PFSK-1 (cell line): Measurements from ENCODE around the gene LRRC41.

Experiments
- FOXP2 ChIP-seq: optimal IDR thresholded peaks from 2 replicates; pipeline ENCODE3; 2011; ENCODE audit warnings: borderline replicate concordance, control low read depth, inconsistent platforms; ENCODE audit not compliant: insufficient read depth; ENCODE audit errors: extremely low read length, extremely low read depth
- POLR2AphosphoS5 ChIP-seq: IDR thresholded peaks from 2 replicates; pipeline ENCODE4 v1.6.1; 2012; ENCODE audit warnings: low read depth, mild to moderate bottlenecking, control low read depth, low read length, moderate library complexity
- SIN3A ChIP-seq: IDR thresholded peaks from 2 replicates; pipeline ENCODE4 v1.6.1; 2012; ENCODE audit warnings: mild to moderate bottlenecking, low read length, moderate library complexity, borderline replicate concordance; ENCODE audit not compliant: insufficient read depth
- TAF1 ChIP-seq: IDR thresholded peaks from 2 replicates; pipeline ENCODE4 v1.6.1; 2012; ENCODE audit warnings: low read length, control low read depth, borderline replicate concordance; ENCODE audit not compliant: insufficient read depth
- TF ChIP-seq, protein P1 (sequence below), 2 experiments: IDR thresholded peaks; 2 replicates each; pipeline versions ENCODE4 v1.6.1 to v1.8.0; 2011 to 2012; ENCODE audit warnings: low read depth in 2 of 2, low read length in 2 of 2, control low read depth in 1 of 2, inconsistent platforms in 1 of 2, mild to moderate bottlenecking in 1 of 2, moderate library complexity in 1 of 2; ENCODE audit not compliant: insufficient read depth in 1 of 2

The LRRC41 gene

DNA sequence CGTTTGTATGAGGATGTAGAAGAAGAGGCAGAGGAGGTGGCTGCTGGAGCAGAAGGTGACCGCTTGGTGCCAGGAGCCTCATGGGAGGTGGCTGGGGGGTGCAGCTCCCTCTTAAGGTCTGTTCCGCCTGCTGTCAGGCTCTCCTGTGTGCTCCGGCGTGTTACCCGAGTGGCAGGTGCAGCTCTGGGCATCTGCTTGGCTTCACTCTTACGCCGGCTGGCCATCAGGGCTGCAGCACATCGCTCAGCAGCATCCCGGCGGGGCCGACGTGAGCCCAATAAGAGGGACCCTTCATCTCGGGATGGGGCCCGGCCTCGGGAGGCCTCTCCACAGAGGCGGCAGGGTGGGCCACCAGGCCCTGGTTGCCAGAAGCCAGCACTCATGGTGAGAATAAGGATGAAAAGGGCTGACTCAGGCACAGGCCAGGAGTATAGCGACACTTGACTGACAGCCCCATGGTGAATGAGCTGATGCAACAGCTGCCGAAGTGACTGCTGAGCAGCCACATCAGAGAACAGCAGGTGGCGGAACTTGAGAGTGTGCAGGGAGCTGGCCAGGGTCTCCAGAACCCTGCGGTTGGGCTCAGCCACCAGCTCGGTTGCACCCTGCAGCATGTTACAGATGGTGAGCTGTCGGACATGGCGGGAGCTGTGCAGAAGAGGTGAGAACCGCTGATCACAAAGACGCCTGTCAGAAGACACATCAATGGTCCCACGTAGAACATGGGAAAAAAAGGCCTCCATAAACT, 17.5 kb downstream of the LRRC41 start:
- TF ChIP-seq FOXP2 (no peak), SIN3A (no peak), TAF1 (no peak), POLR2AphosphoS5 (no peak)
- TF ChIP-seq, protein P1, sequence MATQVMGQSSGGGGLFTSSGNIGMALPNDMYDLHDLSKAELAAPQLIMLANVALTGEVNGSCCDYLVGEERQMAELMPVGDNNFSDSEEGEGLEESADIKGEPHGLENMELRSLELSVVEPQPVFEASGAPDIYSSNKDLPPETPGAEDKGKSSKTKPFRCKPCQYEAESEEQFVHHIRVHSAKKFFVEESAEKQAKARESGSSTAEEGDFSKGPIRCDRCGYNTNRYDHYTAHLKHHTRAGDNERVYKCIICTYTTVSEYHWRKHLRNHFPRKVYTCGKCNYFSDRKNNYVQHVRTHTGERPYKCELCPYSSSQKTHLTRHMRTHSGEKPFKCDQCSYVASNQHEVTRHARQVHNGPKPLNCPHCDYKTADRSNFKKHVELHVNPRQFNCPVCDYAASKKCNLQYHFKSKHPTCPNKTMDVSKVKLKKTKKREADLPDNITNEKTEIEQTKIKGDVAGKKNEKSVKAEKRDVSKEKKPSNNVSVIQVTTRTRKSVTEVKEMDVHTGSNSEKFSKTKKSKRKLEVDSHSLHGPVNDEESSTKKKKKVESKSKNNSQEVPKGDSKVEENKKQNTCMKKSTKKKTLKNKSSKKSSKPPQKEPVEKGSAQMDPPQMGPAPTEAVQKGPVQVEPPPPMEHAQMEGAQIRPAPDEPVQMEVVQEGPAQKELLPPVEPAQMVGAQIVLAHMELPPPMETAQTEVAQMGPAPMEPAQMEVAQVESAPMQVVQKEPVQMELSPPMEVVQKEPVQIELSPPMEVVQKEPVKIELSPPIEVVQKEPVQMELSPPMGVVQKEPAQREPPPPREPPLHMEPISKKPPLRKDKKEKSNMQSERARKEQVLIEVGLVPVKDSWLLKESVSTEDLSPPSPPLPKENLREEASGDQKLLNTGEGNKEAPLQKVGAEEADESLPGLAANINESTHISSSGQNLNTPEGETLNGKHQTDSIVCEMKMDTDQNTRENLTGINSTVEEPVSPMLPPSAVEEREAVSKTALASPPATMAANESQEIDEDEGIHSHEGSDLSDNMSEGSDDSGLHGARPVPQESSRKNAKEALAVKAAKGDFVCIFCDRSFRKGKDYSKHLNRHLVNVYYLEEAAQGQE (IDR thresholded peaks at IDR 0.05; ENCODE audit: insufficient read depth in 1 of 2, low read depth in 2 of 2, low read length in 2 of 2), result no peak

DNA sequence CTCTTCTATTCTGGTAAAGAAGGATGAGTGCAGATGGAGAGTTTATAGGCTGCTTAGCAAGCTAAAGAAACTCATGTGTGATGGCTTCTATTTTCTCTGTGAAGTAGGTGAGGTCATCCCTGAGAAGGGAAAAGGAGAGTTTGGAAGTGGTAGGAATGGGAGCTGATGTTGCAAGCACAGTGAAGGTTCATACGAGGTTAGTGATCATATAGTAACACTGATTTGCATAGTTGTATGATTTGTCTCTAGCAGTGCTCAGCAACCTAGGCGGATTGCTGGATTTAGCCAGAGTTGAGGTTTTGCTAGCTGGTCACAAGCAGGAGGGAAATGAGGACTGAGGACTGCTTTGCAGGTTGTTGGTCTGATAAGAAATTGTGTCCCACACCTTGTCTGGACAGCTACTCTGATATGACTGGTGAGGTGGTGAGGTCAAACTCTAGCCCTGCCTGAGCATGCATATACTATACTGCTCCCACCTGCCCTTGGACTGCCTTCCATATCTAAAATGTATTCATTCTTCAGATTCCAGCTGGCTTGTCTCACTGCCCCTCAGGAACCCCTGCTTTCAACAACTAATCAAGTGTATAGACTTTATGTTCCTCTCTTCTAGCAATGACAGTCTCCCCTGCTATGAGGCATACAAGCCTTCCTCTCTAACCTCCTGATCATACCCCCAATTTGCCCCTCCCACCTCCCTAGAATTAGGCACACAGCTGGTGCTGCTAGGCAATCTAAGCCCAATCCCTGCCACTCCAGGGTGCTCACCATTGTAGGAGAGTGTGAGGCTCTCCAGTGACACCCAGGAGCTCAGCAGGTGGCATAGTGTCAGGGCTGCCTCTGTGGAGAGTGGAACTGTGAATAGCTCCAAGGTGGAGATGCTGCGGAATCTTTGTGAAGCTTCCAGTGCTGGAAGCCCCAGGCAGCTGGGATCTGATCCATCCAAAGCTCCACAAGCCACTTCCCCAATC, 18.5 kb downstream of the LRRC41 start:
- TF ChIP-seq SIN3A (no peak), POLR2AphosphoS5 (no peak), TAF1 (no peak), FOXP2 (no peak)
- TF ChIP-seq, protein P1 (IDR thresholded peaks at IDR 0.05; ENCODE audit: insufficient read depth in 1 of 2, low read depth in 2 of 2, low read length in 2 of 2), result no peak

DNA sequence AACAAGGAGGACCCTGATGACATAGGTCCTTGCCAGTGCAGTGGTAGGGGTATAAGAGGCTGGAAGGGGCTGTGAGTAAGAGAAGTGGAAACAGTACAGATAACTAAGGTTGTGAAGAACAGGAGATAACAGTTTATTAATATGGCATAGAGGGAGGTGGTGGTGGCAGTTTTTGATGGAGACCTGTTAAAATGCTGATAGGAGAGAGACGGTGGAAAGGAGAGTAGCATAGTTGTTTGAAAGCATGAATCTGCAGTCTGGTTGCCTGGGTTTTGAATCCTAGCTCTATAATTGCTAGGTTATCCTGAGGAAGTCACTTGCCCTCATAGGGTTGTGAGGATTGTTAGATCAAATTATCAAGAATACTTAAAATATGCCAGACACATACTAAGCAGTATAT, 19.4 kb downstream of the LRRC41 start:
- TF ChIP-seq SIN3A, result no peak
- no peak for TF ChIP-seq FOXP2
- TF ChIP-seq, protein P1 (IDR thresholded peaks at IDR 0.05; ENCODE audit: insufficient read depth in 1 of 2, low read depth in 2 of 2, low read length in 2 of 2), result no peak

DNA sequence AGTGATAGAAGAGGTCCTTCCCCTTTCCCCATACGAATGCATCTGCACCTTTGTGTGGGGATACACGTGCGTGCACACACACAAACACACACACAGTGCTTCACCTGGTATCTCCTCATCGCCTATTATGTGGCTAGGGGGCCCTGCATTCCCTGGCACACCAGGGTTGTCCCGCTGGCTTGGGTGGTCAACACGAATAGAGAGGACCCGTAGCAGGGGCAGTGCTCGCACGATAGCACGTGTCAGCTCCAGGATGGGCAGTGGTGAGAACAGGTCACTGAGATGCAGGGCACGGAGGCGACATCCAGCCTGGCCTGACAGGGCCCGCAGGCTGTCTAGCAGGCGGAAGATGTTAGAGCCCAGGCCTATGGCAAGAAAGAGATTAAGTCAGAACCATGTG, 22.4 kb downstream of the LRRC41 start:
- TF ChIP-seq, protein P1 (IDR thresholded peaks at IDR 0.05; ENCODE audit: insufficient read depth in 1 of 2, low read depth in 2 of 2, low read length in 2 of 2), result no peak
- TF ChIP-seq TAF1 (no peak), SIN3A (no peak)
